Astrocyte of the cerebellum (primary cell): Measurements from ENCODE around the gene NUDT16.

ENCODE experiments used
- DNase-seq: peaks from one replicate; pipeline ENCODE4 v3.0.0-alpha.2; 2011; ENCODE audit warnings: low read depth
- H3K4me3 ChIP-seq: 2 replicates; pipeline ENCODE4 v1.5.1; 2011; ENCODE audit warnings: mild to moderate bottlenecking, low read depth, low read length, moderate library complexity
- in situ Hi-C: cut with HindIII; loops from 2 replicates; pipeline ENCODE4 v1.10.0; 2017; ENCODE audit warnings: low sequenced_read_pairs
- TF ChIP-seq, protein P1 (sequence below): IDR thresholded peaks from 2 replicates; pipeline ENCODE4 v1.5.1; 2012; ENCODE audit warnings: low read length, low read depth, moderate library complexity, mild to moderate bottlenecking; ENCODE audit errors: missing control alignments

Gene NUDT16

DNA sequence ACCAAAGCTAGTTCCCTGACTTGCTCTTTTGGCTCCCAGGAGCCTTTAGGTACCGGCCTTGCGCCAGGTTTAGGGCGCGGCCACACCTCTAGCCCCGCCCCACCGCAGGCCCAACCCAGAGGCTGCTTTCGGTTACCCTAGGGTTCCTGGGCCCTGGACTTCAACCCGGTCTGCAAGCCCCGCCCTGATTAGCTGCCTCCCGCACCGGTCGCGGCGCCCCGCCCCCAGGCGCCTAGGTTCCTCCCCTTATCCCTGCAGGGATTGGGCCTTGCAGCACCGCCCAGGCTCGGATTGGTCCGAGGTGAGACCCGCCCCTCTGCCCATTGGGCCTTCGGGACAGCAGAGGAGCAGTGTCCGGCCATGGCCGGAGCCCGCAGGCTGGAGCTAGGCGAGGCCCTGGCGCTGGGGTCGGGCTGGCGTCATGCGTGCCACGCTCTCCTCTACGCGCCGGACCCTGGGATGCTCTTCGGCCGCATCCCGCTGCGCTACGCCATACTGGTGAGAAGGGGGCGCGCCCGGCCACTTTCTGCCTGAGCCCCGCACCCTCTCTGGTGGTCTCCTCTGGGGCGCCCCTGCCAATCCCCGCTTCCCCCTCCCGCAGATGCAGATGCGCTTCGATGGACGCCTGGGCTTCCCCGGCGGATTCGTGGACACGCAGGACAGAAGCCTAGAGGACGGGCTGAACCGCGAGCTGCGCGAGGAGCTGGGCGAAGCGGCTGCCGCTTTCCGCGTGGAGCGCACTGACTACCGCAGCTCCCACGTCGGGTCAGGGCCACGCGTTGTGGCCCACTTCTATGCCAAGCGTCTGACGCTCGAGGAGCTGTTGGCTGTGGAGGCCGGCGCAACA is at the start of gene NUDT16:
NUDT16 (plus strand) TSS at position 330 of the 847 bp plus-strand sequence; CDS start at position 361, 31 bp downstream.
- in situ Hi-C loops = no loop called here
- peak within 1 kb of the TSS; percentile 80 for H3K4me3 ChIP-seq
- peak; percentile 96 for DNase-seq
- TF ChIP-seq, protein P1, sequence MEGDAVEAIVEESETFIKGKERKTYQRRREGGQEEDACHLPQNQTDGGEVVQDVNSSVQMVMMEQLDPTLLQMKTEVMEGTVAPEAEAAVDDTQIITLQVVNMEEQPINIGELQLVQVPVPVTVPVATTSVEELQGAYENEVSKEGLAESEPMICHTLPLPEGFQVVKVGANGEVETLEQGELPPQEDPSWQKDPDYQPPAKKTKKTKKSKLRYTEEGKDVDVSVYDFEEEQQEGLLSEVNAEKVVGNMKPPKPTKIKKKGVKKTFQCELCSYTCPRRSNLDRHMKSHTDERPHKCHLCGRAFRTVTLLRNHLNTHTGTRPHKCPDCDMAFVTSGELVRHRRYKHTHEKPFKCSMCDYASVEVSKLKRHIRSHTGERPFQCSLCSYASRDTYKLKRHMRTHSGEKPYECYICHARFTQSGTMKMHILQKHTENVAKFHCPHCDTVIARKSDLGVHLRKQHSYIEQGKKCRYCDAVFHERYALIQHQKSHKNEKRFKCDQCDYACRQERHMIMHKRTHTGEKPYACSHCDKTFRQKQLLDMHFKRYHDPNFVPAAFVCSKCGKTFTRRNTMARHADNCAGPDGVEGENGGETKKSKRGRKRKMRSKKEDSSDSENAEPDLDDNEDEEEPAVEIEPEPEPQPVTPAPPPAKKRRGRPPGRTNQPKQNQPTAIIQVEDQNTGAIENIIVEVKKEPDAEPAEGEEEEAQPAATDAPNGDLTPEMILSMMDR = peak; percentile 12

DNA sequence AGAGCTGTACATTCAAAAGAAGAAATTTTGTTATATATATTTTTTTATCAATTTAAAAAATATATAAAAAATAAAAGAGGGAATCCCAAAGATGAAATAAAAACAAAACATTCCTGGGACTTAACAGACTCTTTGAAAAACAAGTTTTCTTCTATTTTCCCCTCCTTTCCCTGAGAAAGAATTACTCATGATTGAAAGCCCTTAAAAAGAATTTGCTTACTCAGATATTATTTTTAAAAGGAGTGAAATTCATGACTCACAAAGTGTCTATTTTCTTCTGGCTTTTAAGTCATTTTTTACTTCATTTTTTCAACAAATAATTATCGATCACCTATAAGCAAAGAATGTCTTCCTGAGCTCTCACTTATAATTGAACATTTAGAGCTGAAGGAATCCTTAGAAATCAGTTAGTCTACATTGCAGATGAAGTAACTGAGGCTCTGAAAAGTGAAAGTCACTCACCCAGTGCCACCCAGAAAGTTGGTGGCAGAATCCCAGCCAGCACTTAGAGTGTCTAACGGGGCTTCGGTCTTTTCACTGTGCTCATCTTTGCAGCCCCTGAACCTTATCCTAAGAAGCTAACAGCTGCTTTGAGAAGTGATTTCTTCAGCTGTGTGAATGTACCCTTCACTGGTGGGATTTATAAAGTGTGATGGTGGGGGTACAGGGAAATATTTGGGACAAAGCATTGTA is 42.5 kb upstream of the NUDT16 start:
- H3K4me3 ChIP-seq = no peak overlapping the region
- no peak for DNase-seq
- in situ Hi-C loops = no loop called here
- TF ChIP-seq, protein P1 = no peak

DNA sequence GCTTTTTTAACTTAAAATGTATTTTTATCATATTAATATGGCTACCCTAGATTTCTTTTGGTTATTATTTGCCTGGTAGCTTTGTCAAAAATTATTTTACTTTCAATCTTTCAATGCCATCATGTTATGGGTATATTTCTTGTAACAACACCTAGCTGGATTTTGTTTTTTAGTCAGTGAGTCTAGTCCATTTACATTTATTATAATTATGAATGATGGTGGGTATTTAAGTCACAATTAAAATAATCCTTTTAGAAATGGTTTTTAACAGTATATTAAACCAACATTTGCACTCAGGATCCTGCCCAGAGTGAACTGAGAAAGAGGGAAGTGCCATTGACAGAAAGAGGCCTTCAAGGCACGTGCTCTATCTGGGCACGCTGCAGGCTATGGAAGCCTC is 39.8 kb upstream of the NUDT16 start:
- in situ Hi-C loops = no loop called here
- H3K4me3 ChIP-seq = no peak overlapping the region
- TF ChIP-seq, protein P1 = no peak
- DNase-seq = no peak

DNA sequence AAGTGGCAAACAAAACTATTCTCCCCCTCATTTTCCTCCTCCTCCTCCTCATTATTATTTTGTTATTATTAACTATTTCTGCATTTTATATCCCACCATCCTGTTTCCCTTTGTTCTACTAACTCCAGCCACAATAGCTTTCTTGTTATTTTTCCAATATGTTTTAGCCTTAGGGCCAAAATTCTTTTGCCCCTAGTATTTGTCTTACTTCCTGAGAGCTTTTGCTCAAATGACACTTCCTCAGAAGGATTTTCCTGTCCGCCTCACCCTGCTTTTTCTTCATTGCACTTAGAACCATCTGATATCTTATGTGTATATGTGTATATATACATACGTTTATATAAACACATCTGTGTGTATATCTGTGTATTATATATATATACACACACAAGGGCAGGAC is 32.7 kb upstream of the NUDT16 start:
- TF ChIP-seq, protein P1 = no peak
- in situ Hi-C loops = no loop called here
- DNase-seq = no peak
- no peak overlapping the region for H3K4me3 ChIP-seq

DNA sequence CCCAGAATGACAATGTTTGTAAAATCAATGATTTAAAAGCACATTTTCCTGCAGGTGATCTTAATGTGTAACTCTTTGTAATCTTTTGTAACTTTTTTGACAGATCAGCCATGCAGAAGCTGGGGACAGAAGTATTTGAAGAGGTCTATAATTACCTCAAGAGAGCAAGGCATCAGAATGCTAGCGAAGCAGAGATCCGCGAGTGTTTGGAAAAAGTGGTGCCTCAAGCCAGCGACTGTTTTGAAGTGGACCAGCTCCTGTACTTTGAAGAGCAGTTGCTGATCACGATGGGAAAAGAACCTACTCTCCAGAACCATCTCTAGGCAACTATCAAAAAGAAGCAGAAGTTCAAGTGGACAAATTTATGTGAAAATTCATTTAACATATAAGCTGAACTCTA is 32.1 kb upstream of the NUDT16 start:
- no peak for DNase-seq
- TF ChIP-seq, protein P1 = no peak
- in situ Hi-C loops = no loop called here
- no peak overlapping the region for H3K4me3 ChIP-seq

DNA sequence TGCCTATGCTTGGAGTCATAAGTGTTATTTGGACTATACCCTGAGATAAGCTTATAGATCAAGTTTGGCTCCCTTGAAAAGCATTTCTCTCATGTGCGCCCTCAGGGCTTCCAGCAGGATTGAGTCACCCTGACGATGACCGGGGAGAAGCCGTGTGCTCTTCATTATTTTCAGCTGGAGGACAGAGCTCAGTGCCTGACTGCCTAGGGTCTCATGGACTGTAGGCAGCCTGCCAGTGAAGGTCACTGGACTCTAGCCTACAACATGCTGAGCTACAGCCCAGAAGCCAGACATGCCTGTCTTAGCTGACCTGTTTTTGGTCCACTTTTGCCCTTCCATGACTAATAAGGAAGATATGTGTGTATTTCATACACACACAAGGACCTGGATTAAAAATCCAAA is 31.6 kb upstream of the NUDT16 start:
- in situ Hi-C loops = no loop called here
- TF ChIP-seq, protein P1 = no peak
- DNase-seq = peak; percentile 28
- H3K4me3 ChIP-seq = no peak overlapping the region
